Colonic mucosa (tissue), 4 donors: ENCODE measurements around the gene KICS2. TPM values are rescaled to one million over a fixed set of nuclear protein-coding genes. Genes with fewer than 3 reads are reported as not detected.

Experiments
- DNase-seq: peaks from one replicate; pipeline ENCODE4 v3.0.0-alpha.2; 2020
- H3K27ac ChIP-seq: fragments of 200-600 bp; one replicate; pipeline ENCODE4 v1.8.0; 2021
- H3K27me3 ChIP-seq: fragments of 200-600 bp; one replicate; pipeline ENCODE4 v1.8.0; 2021
- H3K36me3 ChIP-seq: fragments of 200-600 bp; one replicate; pipeline ENCODE4 v1.8.0; 2021
- H3K4me1 ChIP-seq: fragments of 200-600 bp; one replicate; pipeline ENCODE4 v1.8.0; 2021; ENCODE audit warnings: mild to moderate bottlenecking
- H3K4me3 ChIP-seq: fragments of 200-600 bp; one replicate; pipeline ENCODE4 v1.8.0; 2021
- H3K9ac ChIP-seq, 2 donors: one replicate each; pipeline ENCODE4 v1.7.0; 2013; ENCODE audit warnings: control low read depth in 2 of 2, low read depth in 2 of 2, low read length in 2 of 2
- H3K9me3 ChIP-seq: fragments of 200-600 bp; one replicate; pipeline ENCODE4 v1.8.0; 2021
- intact Hi-C: fragments of 100-400 bp; cut with DNase I; formaldehyde crosslinking; loops from one replicate; pipeline ENCODE4 v1.14.1; 2022
- total RNA-seq, 2 donors: library from RNA; stranded (reverse); fragmentation: NEBNext Ultra II Directional in 1 of 2; extraction: Animal tissue kit (Norgen Biotek cat#: 25700) in 1 of 2; gene quantifications; one replicate each; pipeline ENCODE4 v1.2.1, GENCODE V29; 2021
- TF ChIP-seq, protein P1 (sequence below): fragments of 200-600 bp; IDR thresholded peaks from one replicate; pipeline ENCODE4 v1.8.0; 2022; ENCODE audit warnings: antibody characterized with exemption, mild to moderate bottlenecking
- donor health status: healthy.
- donor health status: DM: no; HTN: no; CAD: no.
- donor health status: DM: no; HTN: no; CAD: no.

The KICS2 gene
- total RNA-seq, 2 donors from 2014 or later, result 3.4 to 5.5 TPM

- no peaks in the 10 kb centered on the region for H3K36me3 ChIP-seq
- H3K4me1 ChIP-seq, result no peaks in the 10 kb centered on the region
- no peak for DNase-seq
- no peak overlapping the region for H3K27ac ChIP-seq
- no peaks in the 10 kb centered on the region for H3K9me3 ChIP-seq
- H3K4me3 ChIP-seq, result no peak overlapping the region
- no peaks in the 10 kb centered on the region for H3K27me3 ChIP-seq
- no peak overlapping the region for H3K9ac ChIP-seq
- intact Hi-C loops, result no loop called here
- TF ChIP-seq, protein P1, sequence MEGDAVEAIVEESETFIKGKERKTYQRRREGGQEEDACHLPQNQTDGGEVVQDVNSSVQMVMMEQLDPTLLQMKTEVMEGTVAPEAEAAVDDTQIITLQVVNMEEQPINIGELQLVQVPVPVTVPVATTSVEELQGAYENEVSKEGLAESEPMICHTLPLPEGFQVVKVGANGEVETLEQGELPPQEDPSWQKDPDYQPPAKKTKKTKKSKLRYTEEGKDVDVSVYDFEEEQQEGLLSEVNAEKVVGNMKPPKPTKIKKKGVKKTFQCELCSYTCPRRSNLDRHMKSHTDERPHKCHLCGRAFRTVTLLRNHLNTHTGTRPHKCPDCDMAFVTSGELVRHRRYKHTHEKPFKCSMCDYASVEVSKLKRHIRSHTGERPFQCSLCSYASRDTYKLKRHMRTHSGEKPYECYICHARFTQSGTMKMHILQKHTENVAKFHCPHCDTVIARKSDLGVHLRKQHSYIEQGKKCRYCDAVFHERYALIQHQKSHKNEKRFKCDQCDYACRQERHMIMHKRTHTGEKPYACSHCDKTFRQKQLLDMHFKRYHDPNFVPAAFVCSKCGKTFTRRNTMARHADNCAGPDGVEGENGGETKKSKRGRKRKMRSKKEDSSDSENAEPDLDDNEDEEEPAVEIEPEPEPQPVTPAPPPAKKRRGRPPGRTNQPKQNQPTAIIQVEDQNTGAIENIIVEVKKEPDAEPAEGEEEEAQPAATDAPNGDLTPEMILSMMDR, result no peak
Observed at GRCh38 chr12:64252681-64253080, 30.6 kb upstream of the KICS2 start.

DNA sequence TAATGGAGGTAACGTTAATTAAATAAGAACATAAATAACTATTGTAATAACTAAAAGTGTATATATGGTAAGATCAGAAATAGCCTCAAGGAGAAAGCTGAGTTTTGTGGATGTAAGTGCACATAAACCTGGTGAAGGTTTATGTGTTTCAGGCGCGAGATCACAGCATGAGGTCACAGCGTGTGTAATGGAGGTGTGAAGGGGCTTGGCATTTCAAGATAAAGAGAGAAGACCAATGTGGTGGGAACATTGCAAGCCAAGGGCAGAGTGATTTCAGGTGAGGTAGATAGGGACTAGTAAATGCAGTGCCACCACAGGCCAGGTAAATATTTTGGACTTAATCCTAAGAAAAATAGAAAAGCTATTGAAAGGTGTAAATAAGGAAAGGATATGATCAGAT, 21.7 kb upstream of the KICS2 start:
- TF ChIP-seq, protein P1, result no peak
- H3K4me3 ChIP-seq, result no peak overlapping the region
- H3K9me3 ChIP-seq, result no peaks in the 10 kb centered on the region
- no peak overlapping the region for H3K9ac ChIP-seq
- H3K36me3 ChIP-seq, result no peaks in the 10 kb centered on the region
- H3K27ac ChIP-seq, result no peak overlapping the region
- H3K4me1 ChIP-seq, result no peaks in the 10 kb centered on the region
- DNase-seq, result no peak
- intact Hi-C loops, result no loop called here
- H3K27me3 ChIP-seq, result no peaks in the 10 kb centered on the region

DNA sequence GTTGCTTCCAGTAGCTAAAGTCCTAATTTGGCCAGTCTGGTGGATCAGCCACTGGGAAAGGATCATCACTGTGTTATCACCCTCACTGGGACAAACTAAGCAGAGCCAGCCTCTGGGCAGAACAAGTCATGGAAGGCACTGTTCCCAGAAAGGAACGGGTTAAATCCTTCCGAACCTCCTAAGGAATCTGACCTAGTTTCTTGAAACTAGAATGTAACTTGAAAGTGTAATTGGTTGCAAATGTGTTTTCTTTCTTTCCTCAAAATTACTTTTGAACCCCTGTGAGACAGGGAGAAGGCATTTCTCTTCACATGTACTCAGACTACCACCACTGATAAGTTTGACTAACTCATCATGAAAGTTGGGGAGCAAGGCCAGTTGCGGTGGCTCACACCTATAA, 18.7 kb upstream of the KICS2 start:
- H3K27ac ChIP-seq, result no peak overlapping the region
- no peaks in the 10 kb centered on the region for H3K36me3 ChIP-seq
- intact Hi-C loops, result no loop called here
- H3K27me3 ChIP-seq, result no peaks in the 10 kb centered on the region
- H3K4me1 ChIP-seq, result no peaks in the 10 kb centered on the region
- no peak overlapping the region for H3K4me3 ChIP-seq
- TF ChIP-seq, protein P1, result no peak
- DNase-seq, result no peak
- H3K9me3 ChIP-seq, result no peaks in the 10 kb centered on the region
- no peak overlapping the region for H3K9ac ChIP-seq

DNA sequence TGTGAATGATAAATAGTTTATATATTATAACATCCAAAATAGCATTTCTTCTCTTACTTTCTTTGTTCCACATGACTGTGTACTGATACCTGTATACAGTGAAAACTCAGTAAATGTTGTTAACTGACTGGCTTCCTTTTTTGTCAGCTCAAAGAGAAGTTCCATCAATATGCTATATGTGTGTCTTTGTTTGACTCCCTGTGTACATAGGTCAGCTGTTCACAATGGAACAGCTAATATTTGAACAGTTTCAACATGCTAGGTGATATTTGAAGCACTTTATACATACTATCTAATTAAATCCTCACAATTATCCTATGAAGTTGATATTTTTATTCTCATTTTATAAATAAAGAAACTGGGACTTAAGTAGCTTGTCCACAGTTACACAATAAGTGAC, 15.3 kb upstream of the KICS2 start:
- no peaks in the 10 kb centered on the region for H3K36me3 ChIP-seq
- intact Hi-C loops, result no loop called here
- H3K4me1 ChIP-seq, result no peaks in the 10 kb centered on the region
- DNase-seq, result no peak
- H3K27ac ChIP-seq, result no peak overlapping the region
- TF ChIP-seq, protein P1, result no peak
- no peaks in the 10 kb centered on the region for H3K9me3 ChIP-seq
- no peaks in the 10 kb centered on the region for H3K27me3 ChIP-seq
- no peak overlapping the region for H3K4me3 ChIP-seq
- H3K9ac ChIP-seq, result no peak overlapping the region

DNA sequence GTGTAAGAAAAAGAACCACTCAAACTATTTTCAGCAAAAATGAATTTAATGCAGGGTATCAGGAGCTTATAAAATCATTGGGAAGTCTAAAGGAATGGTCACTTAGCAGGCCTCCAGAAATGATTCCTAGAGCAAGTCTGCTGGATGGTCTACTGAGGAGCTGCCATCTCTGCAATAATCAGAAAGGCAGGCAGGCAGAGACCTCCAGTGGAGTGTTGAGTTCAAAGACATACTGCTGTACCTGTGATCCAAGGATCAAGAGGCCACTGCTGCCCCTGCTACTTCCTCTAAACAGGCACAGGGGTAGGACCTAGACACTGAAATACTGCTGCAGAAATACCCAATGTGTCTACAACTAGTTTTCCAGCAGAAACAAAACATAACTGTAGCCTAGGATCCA, 14.5 kb upstream of the KICS2 start:
- intact Hi-C loops, result no loop called here
- Histone ChIP-seq H3K4me1 (no peaks in the 10 kb centered on the region), H3K9me3 (no peaks in the 10 kb centered on the region), H3K27me3 (no peaks in the 10 kb centered on the region), H3K9ac (no peak overlapping the region), H3K27ac (no peak overlapping the region), H3K36me3 (no peaks in the 10 kb centered on the region), H3K4me3 (no peak overlapping the region)
- TF ChIP-seq, protein P1, result no peak
- no peak for DNase-seq

DNA sequence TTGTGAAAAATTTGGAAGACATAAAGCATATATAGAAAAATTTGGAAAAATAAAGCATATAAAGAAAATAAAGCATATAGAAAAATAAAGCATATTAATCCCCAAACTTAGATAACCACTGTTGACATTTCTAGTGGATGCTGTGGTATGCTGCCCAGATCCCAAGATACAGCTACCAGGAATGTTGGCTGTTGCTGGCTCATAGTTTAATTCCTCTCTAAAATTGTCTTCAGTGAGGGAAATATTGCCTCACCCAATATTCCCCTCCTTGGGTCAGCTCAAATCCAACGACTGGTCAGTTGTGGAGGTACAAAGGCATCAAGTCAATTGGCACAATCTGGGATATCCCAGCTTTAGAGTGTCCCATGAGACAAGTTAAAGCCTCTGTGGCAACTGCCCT, 10.1 kb upstream of the KICS2 start:
- no peak for DNase-seq
- H3K9ac ChIP-seq, result no peak overlapping the region
- intact Hi-C loops, result no loop called here
- H3K4me1 ChIP-seq, result no peaks in the 10 kb centered on the region
- TF ChIP-seq, protein P1, result no peak
- no peaks in the 10 kb centered on the region for H3K27me3 ChIP-seq
- H3K27ac ChIP-seq, result no peak overlapping the region
- H3K9me3 ChIP-seq, result no peaks in the 10 kb centered on the region
- H3K36me3 ChIP-seq, result no peaks in the 10 kb centered on the region
- H3K4me3 ChIP-seq, result no peak overlapping the region
